Progenitor cell of endocrine pancreas (in vitro differentiated cells): ENCODE data around the gene PPP6C. TPM values are rescaled to one million over a fixed set of nuclear protein-coding genes. Genes with fewer than 3 reads are reported as not detected.

ENCODE experiments used
- DNase-seq: peaks from one replicate; pipeline ENCODE4 v3.0.0; 2021; ENCODE audit warnings: low spot score; ENCODE audit not compliant: unreplicated experiment
- H3K27ac Mint-ChIP-seq: 2 replicates; pipeline ENCODE4 v1.8.0; 2021; ENCODE audit warnings: mild to moderate bottlenecking, moderate library complexity, mixed read lengths
- H3K27me3 Mint-ChIP-seq: 2 replicates; pipeline ENCODE4 v1.8.0; 2021; ENCODE audit warnings: mixed read lengths
- H3K36me3 Mint-ChIP-seq: 2 replicates; pipeline ENCODE4 v1.8.0; 2022; ENCODE audit warnings: mixed read lengths; ENCODE audit not compliant: insufficient read depth
- H3K4me1 Mint-ChIP-seq: 2 replicates; pipeline ENCODE4 v1.8.0; 2021; ENCODE audit warnings: low read depth, mixed read lengths
- H3K4me3 Mint-ChIP-seq: 2 replicates; pipeline ENCODE4 v1.8.0; 2021; ENCODE audit warnings: low read depth, mild to moderate bottlenecking, moderate library complexity, mixed read lengths
- H3K9me3 Mint-ChIP-seq: 2 replicates; pipeline ENCODE4 v1.8.0; 2021; ENCODE audit warnings: low read depth, mixed read lengths
- total RNA-seq: library from RNA; stranded (reverse); gene quantifications from 2 replicates; pipeline ENCODE4 v1.2.1, GENCODE V29; 2021
- TF ChIP-seq, protein P1 (sequence below): fragments of 200-600 bp; sonication (generic); IDR thresholded peaks from one replicate; pipeline ENCODE4 v1.5.0; 2021; ENCODE audit warnings: antibody characterized with exemption, mild to moderate bottlenecking; ENCODE audit not compliant: unreplicated experiment

PPP6C gene
- total RNA-seq, 1 donor from 2014 or later = 32.5 TPM

GRCh38 chr9:125133403-125134329, 55.9 kb downstream of the PPP6C start:
- H3K9me3 Mint-ChIP-seq = peaks cover 6% of the 10 kb centered on the region
- TF ChIP-seq, protein P1, sequence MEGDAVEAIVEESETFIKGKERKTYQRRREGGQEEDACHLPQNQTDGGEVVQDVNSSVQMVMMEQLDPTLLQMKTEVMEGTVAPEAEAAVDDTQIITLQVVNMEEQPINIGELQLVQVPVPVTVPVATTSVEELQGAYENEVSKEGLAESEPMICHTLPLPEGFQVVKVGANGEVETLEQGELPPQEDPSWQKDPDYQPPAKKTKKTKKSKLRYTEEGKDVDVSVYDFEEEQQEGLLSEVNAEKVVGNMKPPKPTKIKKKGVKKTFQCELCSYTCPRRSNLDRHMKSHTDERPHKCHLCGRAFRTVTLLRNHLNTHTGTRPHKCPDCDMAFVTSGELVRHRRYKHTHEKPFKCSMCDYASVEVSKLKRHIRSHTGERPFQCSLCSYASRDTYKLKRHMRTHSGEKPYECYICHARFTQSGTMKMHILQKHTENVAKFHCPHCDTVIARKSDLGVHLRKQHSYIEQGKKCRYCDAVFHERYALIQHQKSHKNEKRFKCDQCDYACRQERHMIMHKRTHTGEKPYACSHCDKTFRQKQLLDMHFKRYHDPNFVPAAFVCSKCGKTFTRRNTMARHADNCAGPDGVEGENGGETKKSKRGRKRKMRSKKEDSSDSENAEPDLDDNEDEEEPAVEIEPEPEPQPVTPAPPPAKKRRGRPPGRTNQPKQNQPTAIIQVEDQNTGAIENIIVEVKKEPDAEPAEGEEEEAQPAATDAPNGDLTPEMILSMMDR = no peak

DNA sequence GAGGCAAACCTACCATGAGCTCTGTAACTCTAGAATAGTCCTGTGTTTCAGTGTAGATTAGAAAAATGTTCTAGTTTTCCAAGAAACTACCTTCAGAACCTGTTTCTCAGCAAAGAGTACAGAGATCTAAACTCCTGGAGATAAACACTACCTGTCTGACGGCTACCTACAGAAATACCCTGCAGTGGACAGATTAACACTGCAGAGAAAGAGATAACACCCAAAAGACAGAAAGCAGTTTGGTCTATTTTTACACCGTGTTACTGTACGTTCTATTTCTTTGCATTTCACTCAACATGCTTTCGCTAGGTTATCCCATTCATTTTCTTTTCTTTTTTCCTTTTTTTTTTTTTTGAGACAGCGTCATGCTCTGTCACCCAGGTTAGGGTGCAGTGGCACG, 57.8 kb downstream of the PPP6C start:
- H3K9me3 Mint-ChIP-seq = peaks cover 6% of the 10 kb centered on the region
- peaks cover 15% of the 10 kb centered on the region for H3K36me3 Mint-ChIP-seq
- no peak for DNase-seq
- TF ChIP-seq, protein P1 = no peak
- no peaks in the 10 kb centered on the region for H3K27me3 Mint-ChIP-seq
- peaks cover 4% of the 10 kb centered on the region for H3K4me1 Mint-ChIP-seq
- H3K27ac Mint-ChIP-seq = peak overlapping the region; percentile 62
- no peak overlapping the region for H3K4me3 Mint-ChIP-seq

More at GRCh38 chr9:125133403-125134329, 55.9 kb downstream of the PPP6C start:
- Mint-ChIP-seq H3K4me1 (peaks cover 4% of the 10 kb centered on the region), H3K4me3 (no peak overlapping the region), H3K27ac (no peak overlapping the region), H3K27me3 (no peaks in the 10 kb centered on the region), H3K36me3 (peaks cover 18% of the 10 kb centered on the region)
- DNase-seq = no peak

DNA sequence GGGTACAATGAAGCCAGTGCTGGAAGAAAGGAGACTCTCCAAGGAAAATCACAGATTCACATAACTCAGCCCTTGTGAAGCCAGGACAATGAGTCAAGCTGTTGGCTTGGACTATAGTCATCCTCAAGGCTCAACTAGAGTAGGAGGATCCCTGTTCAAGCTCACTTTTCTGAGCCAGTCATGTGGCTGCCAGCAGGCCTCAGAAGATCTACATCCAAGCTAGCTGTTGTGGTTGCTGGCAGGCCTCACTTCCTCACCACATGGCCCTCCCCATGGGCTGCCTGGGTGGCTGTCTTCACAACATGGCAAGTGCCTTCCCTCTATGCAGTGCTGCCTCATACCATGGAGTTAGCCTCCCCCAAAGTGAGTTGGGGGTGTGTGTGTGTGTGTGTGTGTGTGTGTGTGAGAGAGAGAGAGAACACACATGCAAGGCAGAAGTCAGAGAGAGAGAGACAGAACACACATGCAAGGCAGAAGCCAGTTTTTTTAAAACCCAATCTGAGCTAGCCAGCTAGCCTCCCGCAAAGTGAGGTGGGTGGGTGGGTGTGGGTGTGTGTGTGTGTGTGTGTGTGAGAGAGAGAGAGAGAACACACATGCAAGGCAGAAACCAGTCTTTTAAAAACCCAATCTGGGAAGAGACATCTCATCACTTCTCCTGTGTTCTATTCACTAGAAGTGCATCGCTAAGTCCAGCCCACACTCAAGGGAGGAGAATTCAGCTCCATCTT, 63.4 kb downstream of the PPP6C start:
- TF ChIP-seq, protein P1 = no peak
- Mint-ChIP-seq H3K36me3 (peaks cover 2% of the 10 kb centered on the region), H3K27ac (peak overlapping the region; percentile 75), H3K9me3 (no peaks in the 10 kb centered on the region), H3K27me3 (no peaks in the 10 kb centered on the region), H3K4me1 (no peaks in the 10 kb centered on the region), H3K4me3 (no peak overlapping the region)
- DNase-seq = no peak

DNA sequence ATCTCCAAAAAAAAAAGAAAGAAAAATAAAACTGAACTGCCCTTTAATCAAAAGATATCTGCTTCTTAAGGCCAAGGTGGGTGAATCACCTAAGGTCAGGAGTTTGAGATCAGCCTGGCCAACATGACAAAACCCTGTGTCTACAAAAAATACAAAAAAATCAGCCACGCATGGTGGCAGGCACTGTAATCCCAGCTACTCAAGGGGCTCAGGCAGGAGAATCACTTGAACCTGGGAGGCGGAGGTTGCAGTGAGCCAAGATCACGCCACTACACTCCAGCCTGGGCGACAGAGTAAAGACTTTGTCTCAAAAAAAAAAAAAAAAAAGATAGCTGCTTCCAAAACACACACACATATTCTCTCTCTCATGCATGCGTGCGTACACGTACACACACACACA, 64.1 kb downstream of the PPP6C start:
- Mint-ChIP-seq H3K27ac (peak overlapping the region; percentile 75), H3K9me3 (no peaks in the 10 kb centered on the region), H3K36me3 (peaks cover 2% of the 10 kb centered on the region), H3K4me3 (no peak overlapping the region), H3K4me1 (no peaks in the 10 kb centered on the region), H3K27me3 (no peaks in the 10 kb centered on the region)
- DNase-seq = no peak
- TF ChIP-seq, protein P1 = no peak

DNA sequence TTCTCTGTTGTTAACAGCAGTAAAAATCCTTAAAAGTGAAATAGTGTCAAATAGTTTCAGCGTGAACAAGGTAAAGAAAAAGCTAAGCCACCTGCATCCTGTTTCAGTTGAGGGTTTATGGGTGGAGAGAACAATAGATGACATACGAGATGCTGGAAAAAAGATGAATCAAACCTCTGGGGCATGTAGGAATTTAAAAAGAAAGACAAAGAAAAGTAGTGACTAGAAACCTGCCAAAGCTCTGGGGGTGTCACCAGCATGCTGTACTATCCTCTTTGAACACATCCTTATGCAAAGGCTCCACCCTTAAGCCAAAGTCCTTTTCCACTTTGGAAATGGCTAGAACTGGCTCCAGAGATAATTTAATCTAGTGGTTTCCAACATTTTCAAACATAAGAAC, 68.5 kb downstream of the PPP6C start:
- Mint-ChIP-seq H3K4me3 (no peak overlapping the region), H3K27me3 (no peaks in the 10 kb centered on the region), H3K36me3 (peaks cover 4% of the 10 kb centered on the region), H3K9me3 (no peaks in the 10 kb centered on the region), H3K27ac (no peak overlapping the region), H3K4me1 (no peaks in the 10 kb centered on the region)
- no peak for DNase-seq
- TF ChIP-seq, protein P1 = no peak
